Natural killer cell (primary cell): ENCODE data around the gene HDAC4. TPM values are rescaled to one million over a fixed set of nuclear protein-coding genes. Genes with fewer than 3 reads are reported as not detected.

Experiments used
- ATAC-seq, 3 donors: fragments of 150-1000 bp in 2 of 3; fragments of 200-7000 bp in 1 of 3; cut with Tn5 transposase; 1 replicate in 1 of 3; 2 replicates in 2 of 3; pipeline ENCODE4 v1.10.0; 2021; ENCODE audit warnings: mild to moderate bottlenecking in 2 of 3, moderate library complexity in 2 of 3
- DNase-seq, 2 donors: peaks; one replicate each; pipeline versions ENCODE4 v3.0.0 to v3.0.0-alpha.2; 2013 to 2021; ENCODE audit warnings: mixed read lengths in 1 of 2
- H3K27ac ChIP-seq: one replicate; pipeline ENCODE4 v1.5.1; 2013; ENCODE audit warnings: mild to moderate bottlenecking, low read length
- H3K27me3 ChIP-seq: one replicate; pipeline ENCODE4 v1.6.1; 2013; ENCODE audit warnings: low read length; ENCODE audit not compliant: control insufficient read depth, insufficient read depth
- H3K36me3 ChIP-seq: one replicate; pipeline ENCODE4 v1.6.1; 2013; ENCODE audit warnings: low read length; ENCODE audit not compliant: control insufficient read depth, insufficient read depth
- H3K4me1 ChIP-seq: one replicate; pipeline ENCODE4 v1.6.1; 2013; ENCODE audit warnings: low read length; ENCODE audit not compliant: control insufficient read depth, insufficient read depth
- H3K4me3 ChIP-seq: one replicate; pipeline ENCODE4 v1.5.1; 2013; ENCODE audit warnings: low read length
- H3K9me3 ChIP-seq: one replicate; pipeline ENCODE4 v1.6.1; 2013; ENCODE audit warnings: low read length; ENCODE audit not compliant: control insufficient read depth, insufficient read depth
- H3K27ac Mint-ChIP-seq, 2 donors: one replicate each; pipeline ENCODE4 v1.8.0; 2022; ENCODE audit warnings: mild to moderate bottlenecking in 2 of 2, mixed read lengths in 2 of 2, moderate library complexity in 1 of 2
- H3K27me3 Mint-ChIP-seq, 2 donors: one replicate each; pipeline ENCODE4 v1.8.0; 2022; ENCODE audit warnings: low read depth in 2 of 2, mixed read lengths in 2 of 2
- H3K36me3 Mint-ChIP-seq: one replicate; pipeline ENCODE4 v1.8.0; 2022; ENCODE audit warnings: mixed read lengths
- H3K4me1 Mint-ChIP-seq, 2 donors: one replicate each; pipeline ENCODE4 v1.8.0; 2022; ENCODE audit warnings: mixed read lengths in 2 of 2
- H3K4me3 Mint-ChIP-seq: one replicate; pipeline ENCODE4 v1.8.0; 2022; ENCODE audit warnings: mild to moderate bottlenecking, moderate library complexity, mixed read lengths
- H3K9me3 Mint-ChIP-seq, 2 donors: one replicate each; pipeline ENCODE4 v1.8.0; 2022; ENCODE audit warnings: mixed read lengths in 2 of 2
- WGBS: methylation state at CpG from one replicate; pipeline ENCODE4 v1.1.7; 2013; ENCODE audit warnings: missing lambda C conversion rate; ENCODE audit not compliant: insufficient coverage; 5-methylcytosine and 5-hydroxymethylcytosine counted together
- intact Hi-C: fragments of 100-400 bp; cut with micrococcal nuclease; formaldehyde crosslinking; loops from one replicate; pipeline ENCODE4 v1.14.2; 2022
- total RNA-seq, 4 donors: library from RNA; stranded (reverse); fragments of 120-200 nt in 1 of 4; gene quantifications; one replicate each; pipeline versions ENCODE4 v1.2.3 to v1.2.4, GENCODE V29; 2013 to 2022
- TF ChIP-seq, protein P1 (sequence below): fragments of 200-600 bp; IDR thresholded peaks from one replicate; pipeline ENCODE4 v1.8.0; 2022; ENCODE audit warnings: antibody characterized with exemption

The HDAC4 gene
- total RNA-seq, 3 donors from 2014 or later (not counting 1 experiment from before 2014, with no cell fraction given), result 74.9 to 105 (median 100) TPM

DNA sequence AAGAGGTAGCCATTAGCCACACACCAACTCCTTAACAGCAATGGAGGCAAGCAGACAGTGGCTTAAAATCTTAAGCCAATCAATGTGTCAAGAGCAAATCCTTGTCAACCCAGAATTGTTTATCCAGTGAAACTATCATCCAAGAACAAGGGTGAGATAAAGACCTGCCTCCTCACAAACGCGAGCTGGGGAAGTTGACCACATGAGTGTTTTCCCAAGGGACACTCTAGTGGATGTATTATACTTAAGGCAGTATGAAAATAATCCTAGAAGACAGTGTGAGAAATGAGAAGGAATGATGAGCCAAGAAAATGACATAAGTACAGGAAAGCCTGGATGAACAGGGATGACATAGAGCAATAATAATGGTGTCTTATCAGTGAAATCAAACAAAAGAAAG lies 343.3 kb downstream of the HDAC4 start:
- TF ChIP-seq, protein P1, sequence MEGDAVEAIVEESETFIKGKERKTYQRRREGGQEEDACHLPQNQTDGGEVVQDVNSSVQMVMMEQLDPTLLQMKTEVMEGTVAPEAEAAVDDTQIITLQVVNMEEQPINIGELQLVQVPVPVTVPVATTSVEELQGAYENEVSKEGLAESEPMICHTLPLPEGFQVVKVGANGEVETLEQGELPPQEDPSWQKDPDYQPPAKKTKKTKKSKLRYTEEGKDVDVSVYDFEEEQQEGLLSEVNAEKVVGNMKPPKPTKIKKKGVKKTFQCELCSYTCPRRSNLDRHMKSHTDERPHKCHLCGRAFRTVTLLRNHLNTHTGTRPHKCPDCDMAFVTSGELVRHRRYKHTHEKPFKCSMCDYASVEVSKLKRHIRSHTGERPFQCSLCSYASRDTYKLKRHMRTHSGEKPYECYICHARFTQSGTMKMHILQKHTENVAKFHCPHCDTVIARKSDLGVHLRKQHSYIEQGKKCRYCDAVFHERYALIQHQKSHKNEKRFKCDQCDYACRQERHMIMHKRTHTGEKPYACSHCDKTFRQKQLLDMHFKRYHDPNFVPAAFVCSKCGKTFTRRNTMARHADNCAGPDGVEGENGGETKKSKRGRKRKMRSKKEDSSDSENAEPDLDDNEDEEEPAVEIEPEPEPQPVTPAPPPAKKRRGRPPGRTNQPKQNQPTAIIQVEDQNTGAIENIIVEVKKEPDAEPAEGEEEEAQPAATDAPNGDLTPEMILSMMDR, result no peak
- Histone ChIP-seq H3K4me1 (no peaks in the 10 kb centered on the region), H3K9me3 (no peaks in the 10 kb centered on the region), H3K4me3 (no peak overlapping the region), H3K27me3 (no peaks in the 10 kb centered on the region), H3K27ac (no peak overlapping the region), H3K36me3 (peaks cover 41% of the 10 kb centered on the region)
- H3K9me3 Mint-ChIP-seq, result no peaks in the 10 kb centered on the region
- no peak overlapping the region for H3K4me3 Mint-ChIP-seq
- DNase-seq, result no peak
- H3K27me3 Mint-ChIP-seq, result no peaks in the 10 kb centered on the region
- no peak for ATAC-seq
- 78% methylated on average over 2 of the region's 2 CpGs for WGBS
- intact Hi-C loops, result no loop called here
- peaks cover 4 to 8% of the 10 kb centered on the region in 2 donors for H3K4me1 Mint-ChIP-seq
- no peaks in the 10 kb centered on the region for H3K36me3 Mint-ChIP-seq
- H3K27ac Mint-ChIP-seq, result no peak overlapping the region

DNA sequence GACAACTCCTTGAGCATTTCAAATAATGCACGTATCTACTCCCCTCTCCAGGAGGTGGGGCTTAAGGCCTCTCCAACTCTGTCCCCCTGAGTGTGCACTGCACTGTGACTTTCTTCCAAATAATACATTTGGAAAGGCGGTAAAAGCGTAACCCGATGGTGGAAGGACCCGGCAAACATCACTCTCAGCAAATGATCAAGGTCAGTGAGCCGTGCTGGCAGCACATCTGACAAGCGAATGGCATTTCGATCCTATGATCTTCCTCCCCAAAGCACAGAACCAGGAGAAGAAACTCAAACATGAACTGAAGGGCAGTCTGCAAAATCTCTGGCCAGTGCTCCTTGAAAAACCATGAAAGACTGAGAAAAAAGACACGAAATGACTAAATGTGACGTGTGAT lies 344.2 kb downstream of the HDAC4 start:
- intact Hi-C loops, result no loop called here
- H3K4me1 Mint-ChIP-seq, result peaks cover 4 to 8% of the 10 kb centered on the region in 2 donors
- H3K9me3 ChIP-seq, result no peaks in the 10 kb centered on the region
- DNase-seq, result no peak
- no peak overlapping the region for H3K27ac Mint-ChIP-seq
- 98% methylated on average over 10 of the region's 10 CpGs for WGBS
- H3K4me3 Mint-ChIP-seq, result no peak overlapping the region
- H3K9me3 Mint-ChIP-seq, result no peaks in the 10 kb centered on the region
- H3K4me3 ChIP-seq, result no peak overlapping the region
- H3K27me3 ChIP-seq, result no peaks in the 10 kb centered on the region
- no peaks in the 10 kb centered on the region for H3K4me1 ChIP-seq
- TF ChIP-seq, protein P1, result no peak
- no peaks in the 10 kb centered on the region for H3K27me3 Mint-ChIP-seq
- H3K27ac ChIP-seq, result no peak overlapping the region
- no peak for ATAC-seq
- H3K36me3 Mint-ChIP-seq, result no peaks in the 10 kb centered on the region
- peaks cover 47% of the 10 kb centered on the region for H3K36me3 ChIP-seq

DNA sequence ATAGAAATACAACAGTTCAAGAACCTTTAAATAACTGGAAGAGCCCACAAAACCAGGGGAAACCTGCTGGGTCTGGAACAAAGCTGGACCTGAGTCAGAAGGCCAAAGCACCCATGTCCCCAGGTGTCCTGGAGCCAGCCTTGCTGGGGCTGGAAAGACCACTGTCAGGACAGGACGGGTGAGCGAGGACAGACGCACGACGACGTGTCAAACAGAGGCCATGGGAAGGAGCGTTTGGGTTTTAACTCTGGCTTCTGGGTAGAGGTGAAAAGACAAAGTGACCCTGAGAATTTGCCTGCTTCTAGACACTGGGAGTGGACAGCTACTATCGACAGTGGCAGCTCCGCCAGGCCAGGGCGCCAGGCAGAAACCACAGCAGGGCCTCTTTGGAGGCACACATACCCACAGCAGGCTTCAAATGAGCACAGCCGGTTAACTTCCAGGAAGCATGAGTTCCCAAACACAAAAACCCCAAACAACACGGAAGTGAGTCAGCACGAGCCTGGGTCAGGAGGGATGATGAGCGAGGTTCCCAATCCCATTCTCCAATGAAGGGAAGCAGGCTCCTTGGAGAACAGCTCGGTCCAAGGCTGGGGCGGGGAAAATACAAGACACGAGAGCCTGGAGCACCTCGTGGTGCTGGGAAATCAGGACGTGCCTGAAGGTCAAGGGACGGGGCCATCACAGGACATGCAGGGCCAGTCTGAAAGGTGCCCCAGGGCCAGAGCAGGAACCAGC lies 344.9 kb downstream of the HDAC4 start:
- DNase-seq, result no peak
- WGBS, result 86% methylated on average over 20 of the region's 20 CpGs

More for the DNA sequence above, 344.9 kb downstream of the HDAC4 start:
- H3K36me3 ChIP-seq, result peaks cover 41% of the 10 kb centered on the region
- Mint-ChIP-seq H3K36me3 (no peaks in the 10 kb centered on the region), H3K4me3 (no peak overlapping the region), H3K4me1 (peaks cover 3 to 4% of the 10 kb centered on the region in 2 donors), H3K27me3 (no peaks in the 10 kb centered on the region), H3K27ac (no peak overlapping the region), H3K9me3 (no peaks in the 10 kb centered on the region)
- no peak overlapping the region for H3K27ac ChIP-seq
- TF ChIP-seq, protein P1, result no peak
- no peaks in the 10 kb centered on the region for H3K9me3 ChIP-seq
- ATAC-seq, result no peak
- H3K4me1 ChIP-seq, result no peaks in the 10 kb centered on the region
- H3K27me3 ChIP-seq, result no peaks in the 10 kb centered on the region
- H3K4me3 ChIP-seq, result no peak overlapping the region
- intact Hi-C loops, result no loop called here
